HG03521 (cell line): ENCODE results near the gene MPRIP.

Experiments
- ATAC-seq: cut with Tn5 transposase; IDR thresholded peaks from one replicate; pipeline ENCODE4 v1.9.1; 2021; ENCODE audit warnings: mild to moderate bottlenecking, moderate library complexity; ENCODE audit not compliant: unreplicated experiment

MPRIP gene

GRCh38 chr17:17107281-17107680 lies 65.0 kb downstream of the MPRIP start:
- ATAC-seq, result no peak

DNA sequence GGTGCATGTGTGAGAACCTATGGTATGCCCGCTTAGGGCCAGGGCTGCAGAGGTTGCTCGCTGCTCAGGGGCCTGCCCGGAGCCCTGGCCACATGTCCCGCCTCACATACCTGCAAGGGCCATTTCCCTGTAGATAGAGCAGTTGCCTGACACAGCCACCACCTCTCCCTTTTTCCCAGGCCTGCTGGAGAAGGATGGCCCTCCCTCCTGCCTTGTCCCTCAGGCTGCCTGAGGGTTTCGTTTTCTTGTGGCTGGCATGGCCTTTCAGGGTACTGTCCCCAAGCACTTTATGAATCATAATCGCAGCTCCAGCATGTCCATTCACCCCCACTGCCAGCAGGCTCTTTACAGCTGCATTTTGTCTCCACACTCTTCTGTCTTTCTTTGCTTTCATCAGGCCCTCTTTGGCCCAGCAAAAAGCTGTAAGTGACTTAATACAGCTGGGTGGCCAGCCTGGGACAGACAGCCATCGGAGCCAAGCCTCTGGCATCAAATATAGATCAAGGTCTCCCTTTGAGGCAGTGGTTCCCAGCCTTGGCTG lies 65.7 kb downstream of the MPRIP start:
- ATAC-seq, result no peak

DNA sequence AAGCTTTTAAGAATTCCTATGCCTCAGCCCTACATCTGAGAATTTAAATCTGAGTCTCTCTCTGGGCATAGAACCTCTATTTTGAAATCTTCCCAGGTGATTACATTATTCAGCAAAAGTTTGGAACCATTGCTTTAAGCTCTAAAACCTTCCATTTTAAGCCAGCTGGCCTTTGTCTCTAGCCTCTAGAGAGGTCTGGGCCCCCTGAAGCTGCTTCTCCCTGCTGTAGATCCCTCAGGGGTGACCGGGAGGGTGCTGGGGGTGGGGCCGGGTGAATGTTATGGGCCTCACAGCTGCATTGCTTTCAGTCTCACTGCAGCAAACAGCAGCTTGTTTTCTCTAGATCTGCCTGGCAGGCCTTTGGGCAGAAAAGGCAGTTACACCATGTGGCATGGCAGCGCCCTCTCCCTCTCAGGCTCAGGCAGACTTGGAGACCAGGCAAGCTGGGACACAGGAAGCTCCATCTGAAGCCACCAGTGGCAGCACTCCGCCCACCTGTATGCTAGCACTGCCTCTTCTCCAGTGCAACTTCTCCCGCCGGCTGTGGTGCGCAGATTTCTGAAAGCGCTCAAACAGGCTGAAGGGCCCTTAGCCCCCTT lies 66.3 kb downstream of the MPRIP start:
- no peak for ATAC-seq

GRCh38 chr17:17109256-17109655 lies 67.0 kb downstream of the MPRIP start:
- no peak for ATAC-seq

DNA sequence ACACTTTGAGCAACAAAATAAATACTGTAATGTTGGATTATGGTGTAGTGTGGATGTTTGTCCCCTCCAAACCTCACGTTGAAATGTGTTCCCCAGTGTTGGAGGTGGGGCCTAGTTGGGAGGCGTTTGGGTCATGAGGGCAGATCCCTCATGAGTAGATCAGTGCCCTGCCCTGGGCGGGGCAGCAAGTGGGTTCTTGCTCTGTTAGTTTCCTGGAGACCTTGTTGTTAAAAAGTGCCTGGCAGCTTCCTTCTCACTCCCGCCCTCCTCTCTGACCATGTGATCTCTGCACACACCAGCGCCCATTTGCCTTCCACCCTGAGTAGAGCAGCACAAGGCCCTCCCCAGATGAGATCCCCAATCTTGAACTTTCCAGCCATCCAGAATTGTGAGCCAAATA lies 67.7 kb downstream of the MPRIP start:
- no peak for ATAC-seq

DNA sequence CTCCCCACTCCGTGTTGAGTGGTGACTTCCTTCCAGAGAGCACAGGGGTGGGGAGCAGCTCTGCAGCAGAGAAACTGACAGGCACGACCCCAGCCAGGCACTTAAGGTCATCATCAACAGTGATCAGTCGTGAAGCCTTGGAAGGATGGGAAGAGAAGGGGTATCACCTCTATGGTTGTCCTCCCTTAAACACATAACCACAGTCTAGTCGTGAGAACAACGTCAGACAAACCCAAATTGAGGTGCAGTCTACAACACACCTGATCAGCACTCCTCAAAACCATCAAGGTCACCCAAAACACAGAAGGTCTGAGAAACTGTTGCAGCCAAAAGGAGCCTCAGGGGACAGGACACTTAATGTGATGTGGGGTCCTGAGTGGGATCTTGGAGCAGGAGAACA lies 68.3 kb downstream of the MPRIP start:
- ATAC-seq, result no peak

DNA sequence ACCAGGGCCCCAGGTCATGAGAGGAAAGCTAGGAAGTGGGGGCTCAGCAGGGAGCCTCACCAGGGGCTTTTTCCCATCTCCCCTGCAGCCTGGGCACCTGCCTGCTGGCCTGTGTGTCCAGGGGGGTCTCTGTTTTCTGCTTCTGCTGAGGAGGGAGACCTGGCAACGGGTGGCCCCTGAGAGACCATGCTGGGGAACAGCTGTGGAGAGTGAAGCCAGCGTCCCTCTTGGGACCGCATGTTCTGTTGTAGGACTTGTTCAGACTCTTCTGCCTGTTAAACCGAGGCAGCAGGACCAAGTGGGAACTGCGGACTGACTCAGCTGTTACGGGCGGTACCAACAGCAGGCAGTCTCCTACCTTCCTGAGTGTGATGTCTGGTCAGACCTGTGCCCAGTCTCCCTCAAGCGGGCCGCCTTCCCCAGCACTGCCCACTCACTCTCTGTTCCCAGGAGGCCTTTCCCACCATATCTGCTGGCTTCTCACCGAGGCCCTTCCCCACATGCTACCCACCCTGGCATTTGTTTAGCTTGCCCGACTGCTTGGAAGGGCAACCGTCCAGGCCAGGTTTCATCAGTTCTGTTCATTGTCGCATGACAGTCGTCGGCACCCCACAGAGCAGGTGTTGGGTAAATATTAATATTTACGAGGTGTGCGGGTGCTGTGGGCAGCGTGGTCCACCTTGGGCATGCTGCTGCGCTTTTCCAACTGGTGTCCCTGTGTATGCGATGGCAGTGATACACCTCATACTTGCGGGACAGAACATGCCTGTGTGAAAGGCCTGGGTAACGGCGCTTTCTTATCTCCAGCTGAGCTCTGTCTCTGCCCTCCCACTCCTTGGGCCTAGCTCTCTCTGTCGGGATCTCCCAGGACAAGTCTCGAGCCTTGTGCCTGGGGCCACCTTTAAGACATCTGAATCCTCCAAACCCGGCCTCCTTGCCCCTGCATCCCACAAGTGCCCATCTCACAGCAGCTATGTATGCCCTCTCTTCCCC lies 69.4 kb downstream of the MPRIP start:
- ATAC-seq, result no peak

DNA sequence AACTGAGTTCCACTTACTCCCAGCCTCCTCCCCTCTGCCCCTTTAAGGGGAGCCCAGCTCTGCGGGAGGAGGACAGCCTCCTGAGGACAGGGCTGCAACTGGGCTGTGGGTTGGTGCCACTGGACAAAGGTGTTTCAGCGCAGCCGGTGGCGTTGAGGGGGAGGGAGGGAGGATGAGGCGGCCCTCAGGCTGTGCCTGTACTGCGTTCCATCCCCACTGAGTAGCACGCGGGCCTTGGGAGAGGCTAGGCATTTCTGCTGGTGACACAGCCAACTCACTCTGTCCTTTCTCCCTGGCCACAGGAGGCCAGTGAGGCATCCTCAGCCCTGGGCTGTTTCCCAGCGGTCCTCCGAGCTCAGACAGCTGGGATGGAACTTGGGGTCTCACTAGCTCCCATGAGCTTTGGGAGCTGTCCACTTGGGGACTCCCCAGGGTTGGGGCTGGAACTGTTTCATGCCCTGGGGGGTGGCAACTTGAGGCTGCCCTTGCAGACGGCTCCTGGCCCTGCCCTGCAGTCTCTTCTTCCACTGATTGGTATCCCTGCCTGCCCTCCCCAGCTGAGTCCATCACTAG lies 70.5 kb downstream of the MPRIP start:
- no peak for ATAC-seq

GRCh38 chr17:17114592-17115225 lies 72.5 kb downstream of the MPRIP start:
- ATAC-seq, result no peak

DNA sequence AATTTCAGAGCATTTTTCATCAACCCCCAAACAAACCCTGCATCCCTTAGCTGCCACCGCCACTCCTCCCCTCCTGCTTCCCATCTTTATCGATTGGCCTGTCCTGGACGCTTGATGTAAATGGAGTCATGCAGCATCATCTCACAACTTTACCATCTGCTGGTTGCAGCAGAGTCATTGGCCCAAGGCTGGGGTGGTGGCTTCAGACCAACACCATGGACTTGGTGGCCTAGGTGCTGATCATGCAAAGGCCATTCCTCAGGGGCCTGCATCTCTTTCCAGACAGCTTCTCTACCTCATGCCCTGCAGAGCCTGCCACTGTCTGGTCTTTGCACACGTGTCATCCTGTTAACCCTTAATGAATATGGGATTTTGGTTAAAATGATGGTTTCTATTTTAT lies 73.4 kb downstream of the MPRIP start:
- ATAC-seq, result no peak

GRCh38 chr17:17116406-17116805 lies 74.1 kb downstream of the MPRIP start:
- no peak for ATAC-seq

DNA sequence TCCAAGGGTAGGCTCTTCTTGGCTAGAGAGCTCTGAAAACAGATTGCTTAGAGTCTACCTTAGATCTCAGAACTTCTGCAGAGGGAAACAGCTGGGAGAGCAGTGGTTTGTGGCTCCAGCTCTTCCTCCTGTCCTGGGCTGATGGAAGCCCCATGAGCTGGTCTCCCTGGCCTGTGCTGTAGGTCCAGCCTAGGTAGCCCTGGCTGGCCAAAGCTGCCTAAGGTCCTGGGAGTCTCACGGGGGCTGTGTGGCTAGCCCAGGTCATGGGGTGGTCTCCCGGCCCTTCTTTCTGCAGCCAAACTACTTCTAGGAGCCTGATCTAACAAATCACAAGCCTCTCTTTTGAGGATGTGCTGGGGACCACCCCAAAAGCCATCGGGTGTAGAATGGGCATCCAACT lies 75.7 kb downstream of the MPRIP start:
- ATAC-seq, result no peak

- ATAC-seq, result no peak
These were observed 76.1 kb downstream of the MPRIP start for GRCh38 chr17:17118399-17118798.

- no peak for ATAC-seq
These were observed 76.8 kb downstream of the MPRIP start for GRCh38 chr17:17119106-17119505.

GRCh38 chr17:17119533-17119932 lies 77.3 kb downstream of the MPRIP start:
- no peak for ATAC-seq

- ATAC-seq, result no peak
These were observed 78.0 kb downstream of the MPRIP start for GRCh38 chr17:17120294-17120693.

DNA sequence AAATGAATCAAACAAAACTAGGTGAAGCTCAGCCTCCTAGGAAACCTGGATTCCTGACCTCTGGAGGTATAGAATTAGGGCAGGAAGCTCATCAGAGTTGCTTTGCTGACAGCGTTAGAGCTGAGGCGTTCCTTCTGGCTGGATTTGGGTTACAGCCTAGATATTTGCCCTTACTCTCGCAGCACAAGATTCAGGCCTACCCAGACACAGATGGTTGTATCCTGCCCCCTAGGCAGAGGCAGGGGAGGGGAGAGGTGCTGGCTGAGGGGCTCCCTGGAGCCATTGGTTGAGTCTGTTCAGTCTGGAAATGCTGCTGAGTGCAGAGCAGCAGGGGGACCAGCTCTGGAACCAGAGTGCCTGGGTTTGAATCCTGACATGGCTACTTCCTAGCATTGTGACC lies 78.4 kb downstream of the MPRIP start:
- no peak for ATAC-seq

- no peak for ATAC-seq
These were observed 78.9 kb downstream of the MPRIP start for GRCh38 chr17:17121162-17121561.

DNA sequence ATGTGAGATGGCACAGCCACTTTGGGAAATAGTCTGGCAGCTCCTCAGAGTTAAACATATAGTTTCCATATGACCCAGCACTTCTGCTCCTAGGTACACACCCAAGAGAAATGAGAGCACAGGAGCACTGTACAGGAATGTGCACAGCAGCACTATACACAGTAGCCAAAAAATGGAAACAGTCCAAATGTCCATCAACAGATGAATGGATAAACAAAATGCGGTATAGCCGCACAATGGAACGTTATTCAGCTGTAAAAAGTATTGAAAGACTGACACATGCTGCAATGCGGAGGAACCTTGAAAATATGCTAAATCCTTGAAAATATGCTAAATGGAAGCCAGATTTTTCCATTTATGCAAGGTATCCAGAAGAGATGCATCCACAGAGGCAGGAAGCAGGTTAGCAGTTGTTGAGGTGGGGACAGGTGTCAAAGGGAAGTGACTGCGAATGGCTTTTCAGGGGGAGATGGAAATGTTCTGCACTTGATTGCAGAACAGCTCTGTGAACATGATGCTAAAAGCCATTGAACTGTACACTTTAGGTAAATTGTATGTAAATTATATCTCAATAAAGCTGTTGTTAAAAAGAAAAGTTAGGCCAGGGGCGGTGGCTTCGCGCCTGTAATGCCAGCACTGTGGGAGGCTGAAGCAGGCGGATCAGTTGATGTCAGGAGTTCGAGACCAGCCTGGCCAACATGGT lies 80.7 kb downstream of the MPRIP start:
- ATAC-seq, result no peak

- no peak for ATAC-seq
These were observed 82.1 kb downstream of the MPRIP start for GRCh38 chr17:17124341-17124740.
